SK-N-SH treated with all-trans-retinoic acid at 6 μM for 48 hours (cell line): ENCODE measurements around the gene ADAMTS2.

Experiments
- ARNTL ChIP-seq: fragments of 450-650 bp; formaldehyde crosslinking; IDR thresholded peaks from 2 replicates; pipeline ENCODE4 v1.5.0; 2020; ENCODE audit warnings: low read depth, mild to moderate bottlenecking, moderate library complexity, borderline replicate concordance
- BACH2 ChIP-seq: fragments of 250-450 bp; sonication (Bioruptor Pico); IDR thresholded peaks from 2 replicates; pipeline ENCODE4 v1.9.0; 2021; ENCODE audit warnings: mild to moderate bottlenecking, borderline replicate concordance
- GLIS3 ChIP-seq: fragments of 250-450 bp; sonication (Bioruptor Pico); IDR thresholded peaks from 2 replicates; pipeline ENCODE4 v1.5.0; 2020; ENCODE audit warnings: mild to moderate bottlenecking, moderate library complexity
- OSR1 ChIP-seq: fragments of 250-450 bp; sonication (Bioruptor Pico); IDR thresholded peaks from 2 replicates; pipeline ENCODE4 v1.8.0; 2022; ENCODE audit warnings: moderate library complexity, mild to moderate bottlenecking, inconsistent platforms
- RARB ChIP-seq: fragments of 250-450 bp; sonication (Bioruptor Pico); IDR thresholded peaks from 2 replicates; pipeline ENCODE4 v1.8.0; 2021; ENCODE audit warnings: mild to moderate bottlenecking, moderate library complexity
- ZC3H10 ChIP-seq: fragments of 250-450 bp; sonication (Bioruptor Pico); IDR thresholded peaks from 2 replicates; pipeline ENCODE4 v1.5.1; 2021; ENCODE audit warnings: mild to moderate bottlenecking, moderate library complexity
- ZFP3 ChIP-seq: fragments of 250-450 bp; sonication (Bioruptor Pico); IDR thresholded peaks from 2 replicates; pipeline ENCODE4 v1.5.0; 2020; ENCODE audit warnings: mild to moderate bottlenecking, moderate library complexity
- ZFP30 ChIP-seq: fragments of 450-650 bp; formaldehyde crosslinking; IDR thresholded peaks from 2 replicates; pipeline ENCODE4 v1.5.0; 2022; ENCODE audit warnings: mild to moderate bottlenecking, moderate library complexity
- ZNF565 ChIP-seq: fragments of 450-650 bp; formaldehyde crosslinking; conservative IDR thresholded peaks from 2 replicates; pipeline ENCODE4 v1.5.0; 2020; ENCODE audit warnings: low read depth, mild to moderate bottlenecking, moderate library complexity
- ZNF70 ChIP-seq: fragments of 450-650 bp; formaldehyde crosslinking; IDR thresholded peaks from 2 replicates; pipeline ENCODE4 v1.5.0; 2020; ENCODE audit warnings: mild to moderate bottlenecking, moderate library complexity
- TF ChIP-seq, protein P1 (sequence below): fragments of 250-450 bp; sonication (Bioruptor Pico); IDR thresholded peaks from 2 replicates; pipeline ENCODE4 v1.8.0; 2020; ENCODE audit warnings: mild to moderate bottlenecking, moderate library complexity, borderline replicate concordance
- TF ChIP-seq, protein P2 (sequence below): fragments of 250-450 bp; sonication (Bioruptor Pico); IDR thresholded peaks from 2 replicates; pipeline ENCODE4 v1.5.1; 2020; ENCODE audit warnings: low read depth, mild to moderate bottlenecking, moderate library complexity
- TF ChIP-seq, protein P3 (sequence below): fragments of 250-450 bp; sonication (Bioruptor Pico); IDR thresholded peaks from 2 replicates; pipeline ENCODE4 v1.5.0; 2020; ENCODE audit warnings: mild to moderate bottlenecking, moderate library complexity

DNA sequence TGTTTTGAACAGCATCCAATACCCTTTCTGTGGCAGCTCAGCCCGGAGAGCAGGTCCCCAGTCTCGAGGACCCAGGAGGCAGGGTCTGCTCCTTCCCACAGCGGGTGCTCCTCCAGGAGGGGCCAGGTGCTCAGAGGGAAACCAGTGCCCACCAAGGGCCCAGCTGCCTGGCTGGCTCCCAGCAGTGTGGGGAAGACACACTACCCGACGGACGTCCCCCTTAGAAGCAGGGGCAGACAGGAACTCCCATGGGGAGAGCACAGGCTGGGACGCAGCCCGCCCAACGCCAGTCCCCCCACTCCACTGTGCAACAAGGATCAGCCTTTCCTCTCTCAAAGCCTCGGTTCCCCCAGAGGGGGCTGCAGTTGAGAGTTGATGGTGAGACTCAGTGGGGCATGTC, 57.6 kb downstream of the ADAMTS2 start:
- TF ChIP-seq ZFP30 (no peak), OSR1 (no peak), RARB (CRISPR knock-in tag) (no peak), ZC3H10 (CRISPR knock-in tag) (no peak), BACH2 (no peak), ARNTL (CRISPR knock-in tag) (no peak), ZNF70 (no peak), ZFP3 (CRISPR knock-in tag) (no peak), ZNF565 (CRISPR knock-in tag) (no peak), GLIS3 (CRISPR knock-in tag) (no peak)
- TF ChIP-seq, protein P1, sequence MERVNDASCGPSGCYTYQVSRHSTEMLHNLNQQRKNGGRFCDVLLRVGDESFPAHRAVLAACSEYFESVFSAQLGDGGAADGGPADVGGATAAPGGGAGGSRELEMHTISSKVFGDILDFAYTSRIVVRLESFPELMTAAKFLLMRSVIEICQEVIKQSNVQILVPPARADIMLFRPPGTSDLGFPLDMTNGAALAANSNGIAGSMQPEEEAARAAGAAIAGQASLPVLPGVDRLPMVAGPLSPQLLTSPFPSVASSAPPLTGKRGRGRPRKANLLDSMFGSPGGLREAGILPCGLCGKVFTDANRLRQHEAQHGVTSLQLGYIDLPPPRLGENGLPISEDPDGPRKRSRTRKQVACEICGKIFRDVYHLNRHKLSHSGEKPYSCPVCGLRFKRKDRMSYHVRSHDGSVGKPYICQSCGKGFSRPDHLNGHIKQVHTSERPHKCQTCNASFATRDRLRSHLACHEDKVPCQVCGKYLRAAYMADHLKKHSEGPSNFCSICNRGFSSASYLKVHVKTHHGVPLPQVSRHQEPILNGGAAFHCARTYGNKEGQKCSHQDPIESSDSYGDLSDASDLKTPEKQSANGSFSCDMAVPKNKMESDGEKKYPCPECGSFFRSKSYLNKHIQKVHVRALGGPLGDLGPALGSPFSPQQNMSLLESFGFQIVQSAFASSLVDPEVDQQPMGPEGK = no peak
- TF ChIP-seq, protein P2, sequence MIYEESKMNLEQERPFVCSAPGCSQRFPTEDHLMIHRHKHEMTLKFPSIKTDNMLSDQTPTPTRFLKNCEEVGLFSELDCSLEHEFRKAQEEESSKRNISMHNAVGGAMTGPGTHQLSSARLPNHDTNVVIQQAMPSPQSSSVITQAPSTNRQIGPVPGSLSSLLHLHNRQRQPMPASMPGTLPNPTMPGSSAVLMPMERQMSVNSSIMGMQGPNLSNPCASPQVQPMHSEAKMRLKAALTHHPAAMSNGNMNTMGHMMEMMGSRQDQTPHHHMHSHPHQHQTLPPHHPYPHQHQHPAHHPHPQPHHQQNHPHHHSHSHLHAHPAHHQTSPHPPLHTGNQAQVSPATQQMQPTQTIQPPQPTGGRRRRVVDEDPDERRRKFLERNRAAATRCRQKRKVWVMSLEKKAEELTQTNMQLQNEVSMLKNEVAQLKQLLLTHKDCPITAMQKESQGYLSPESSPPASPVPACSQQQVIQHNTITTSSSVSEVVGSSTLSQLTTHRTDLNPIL (CRISPR knock-in tag) = no peak
- TF ChIP-seq, protein P3, sequence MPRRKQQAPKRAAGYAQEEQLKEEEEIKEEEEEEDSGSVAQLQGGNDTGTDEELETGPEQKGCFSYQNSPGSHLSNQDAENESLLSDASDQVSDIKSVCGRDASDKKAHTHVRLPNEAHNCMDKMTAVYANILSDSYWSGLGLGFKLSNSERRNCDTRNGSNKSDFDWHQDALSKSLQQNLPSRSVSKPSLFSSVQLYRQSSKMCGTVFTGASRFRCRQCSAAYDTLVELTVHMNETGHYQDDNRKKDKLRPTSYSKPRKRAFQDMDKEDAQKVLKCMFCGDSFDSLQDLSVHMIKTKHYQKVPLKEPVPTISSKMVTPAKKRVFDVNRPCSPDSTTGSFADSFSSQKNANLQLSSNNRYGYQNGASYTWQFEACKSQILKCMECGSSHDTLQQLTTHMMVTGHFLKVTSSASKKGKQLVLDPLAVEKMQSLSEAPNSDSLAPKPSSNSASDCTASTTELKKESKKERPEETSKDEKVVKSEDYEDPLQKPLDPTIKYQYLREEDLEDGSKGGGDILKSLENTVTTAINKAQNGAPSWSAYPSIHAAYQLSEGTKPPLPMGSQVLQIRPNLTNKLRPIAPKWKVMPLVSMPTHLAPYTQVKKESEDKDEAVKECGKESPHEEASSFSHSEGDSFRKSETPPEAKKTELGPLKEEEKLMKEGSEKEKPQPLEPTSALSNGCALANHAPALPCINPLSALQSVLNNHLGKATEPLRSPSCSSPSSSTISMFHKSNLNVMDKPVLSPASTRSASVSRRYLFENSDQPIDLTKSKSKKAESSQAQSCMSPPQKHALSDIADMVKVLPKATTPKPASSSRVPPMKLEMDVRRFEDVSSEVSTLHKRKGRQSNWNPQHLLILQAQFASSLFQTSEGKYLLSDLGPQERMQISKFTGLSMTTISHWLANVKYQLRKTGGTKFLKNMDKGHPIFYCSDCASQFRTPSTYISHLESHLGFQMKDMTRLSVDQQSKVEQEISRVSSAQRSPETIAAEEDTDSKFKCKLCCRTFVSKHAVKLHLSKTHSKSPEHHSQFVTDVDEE (CRISPR knock-in tag) = no peak
